ENCODE data around the gene PPM1N. TPM values are rescaled to one million over a fixed set of nuclear protein-coding genes. Genes with fewer than 3 reads are reported as not detected.

Gene PPM1N
- polyA plus RNA-seq, 3 donors: 1.3 to 4.3 (median 2.7) TPM

GRCh38 chr19:45477713-45478453 is 20.4 kb upstream of the PPM1N start:
- peak overlapping the region; percentile 73 to 98 (median 94) for H3K27ac Mint-ChIP-seq
- TF ChIP-seq CTCF (IDR thresholded peaks at IDR 0.05): no peak
- no peaks in the 10 kb centered on the region for H3K36me3 ChIP-seq (replicated peaks in 1 of 2; ENCODE audit: control insufficient read depth in 1 of 2, insufficient read depth in 2 of 2, low read length in 2 of 2)
- peaks cover 0 to 15% (median 6%) of the 10 kb centered on the region in 7 donors for H3K9me3 Mint-ChIP-seq
- H3K27me3 ChIP-seq (ENCODE audit: control insufficient read depth in 2 of 2, insufficient read depth in 2 of 2, low read length in 2 of 2): peaks cover 2 to 36% of the 10 kb centered on the region in 2 donors
- peaks cover 0 to under 1% of the 10 kb centered on the region in 2 donors for H3K9me3 ChIP-seq (replicated peaks in 1 of 2; ENCODE audit: control insufficient read depth in 1 of 2, insufficient read depth in 1 of 2, low read length in 2 of 2)
- peak overlapping the region; percentile 80 for H3K4me2 ChIP-seq (replicated peaks; ENCODE audit: extremely low read depth, low read length, poor library complexity, severe bottlenecking)
- H3K27ac ChIP-seq (ENCODE audit: low read depth in 1 of 2, low read length in 2 of 2): peak overlapping the region; percentile 73 to 91
- peaks cover 31% of the 10 kb centered on the region for H3K4me1 Mint-ChIP-seq
- H3K27me3 Mint-ChIP-seq (ENCODE audit: low read depth in 3 of 3): peaks cover 42 to 52% (median 50%) of the 10 kb centered on the region in 3 donors
- no peaks in the 10 kb centered on the region for H3K79me2 ChIP-seq (ENCODE audit: insufficient read depth, low read length)
- H3K9ac ChIP-seq (ENCODE audit: insufficient read depth, low read length, poor library complexity, severe bottlenecking): peak overlapping the region; percentile 67
- no peak overlapping the region for H2AFZ ChIP-seq (ENCODE audit: insufficient read depth, low read depth, low read length, poor library complexity, severe bottlenecking)
- peak overlapping the region; percentile 83 to 87 for H3K4me3 Mint-ChIP-seq
- peaks cover 15 to 17% of the 10 kb centered on the region in 2 donors for H3K4me1 ChIP-seq (ENCODE audit: control insufficient read depth in 1 of 2, insufficient read depth in 2 of 2, low read length in 2 of 2)
- H3K4me3 ChIP-seq (replicated peaks in 1 of 3; ENCODE audit: low read depth in 2 of 3, low read length in 3 of 3): peak overlapping the region in 2 of 3 experiments; percentile 38 to 74
- H3K36me3 Mint-ChIP-seq: peaks cover 13 to 21% of the 10 kb centered on the region in 2 donors
- H4K20me1 ChIP-seq (ENCODE audit: insufficient read depth, low read length): peaks cover 24% of the 10 kb centered on the region
- intact Hi-C loops (cut with micrococcal nuclease): loop anchor here (1.0 to 2.0 kb wide), 3 partner anchors 39 to 51 kb away; no protein-coding TSS in a partner anchor
- WGBS (ENCODE audit: insufficient coverage): 10% methylated on average over 4 of the region's 12 CpGs
- DNase-seq: peak in 2 of 3 donors; percentile 68 to 82

GRCh38 chr19:45478454-45479238 is 19.6 kb upstream of the PPM1N start:
- no peaks in the 10 kb centered on the region for H3K36me3 ChIP-seq (replicated peaks in 1 of 2; ENCODE audit: control insufficient read depth in 1 of 2, insufficient read depth in 2 of 2, low read length in 2 of 2)
- peak; percentile 83 for TF ChIP-seq CTCF (IDR thresholded peaks at IDR 0.05)
- H3K36me3 Mint-ChIP-seq: peaks cover 7 to 15% of the 10 kb centered on the region in 2 donors
- H4K20me1 ChIP-seq (ENCODE audit: insufficient read depth, low read length): peaks cover 16% of the 10 kb centered on the region
- peak overlapping the region; percentile 83 to 87 for H3K4me3 Mint-ChIP-seq
- H3K9me3 ChIP-seq (replicated peaks in 1 of 2; ENCODE audit: control insufficient read depth in 1 of 2, insufficient read depth in 1 of 2, low read length in 2 of 2): no peaks in the 10 kb centered on the region
- 0% methylated on average over 23 of the region's 39 CpGs for WGBS (ENCODE audit: insufficient coverage)
- H2AFZ ChIP-seq (ENCODE audit: insufficient read depth, low read depth, low read length, poor library complexity, severe bottlenecking): peak overlapping the region; percentile 55
- H3K4me3 ChIP-seq (replicated peaks in 1 of 3; ENCODE audit: low read depth in 2 of 3, low read length in 3 of 3): peak overlapping the region; percentile 38 to 74 (median 53)
- peak overlapping the region; percentile 73 to 91 for H3K27ac ChIP-seq (ENCODE audit: low read depth in 1 of 2, low read length in 2 of 2)
- H3K9me3 Mint-ChIP-seq: peaks cover 0 to 8% (median 3%) of the 10 kb centered on the region in 7 donors
- peaks cover 15 to 16% of the 10 kb centered on the region in 2 donors for H3K4me1 ChIP-seq (ENCODE audit: control insufficient read depth in 1 of 2, insufficient read depth in 2 of 2, low read length in 2 of 2)
- peaks cover 0 to 29% of the 10 kb centered on the region in 2 donors for H3K27me3 ChIP-seq (ENCODE audit: control insufficient read depth in 2 of 2, insufficient read depth in 2 of 2, low read length in 2 of 2)
- H3K9ac ChIP-seq (ENCODE audit: insufficient read depth, low read length, poor library complexity, severe bottlenecking): peak overlapping the region; percentile 67
- intact Hi-C loops (cut with micrococcal nuclease): loop anchor here (1.0 to 2.0 kb wide), 3 partner anchors 39 to 52 kb away; no protein-coding TSS in a partner anchor
- peak overlapping the region; percentile 80 for H3K4me2 ChIP-seq (replicated peaks; ENCODE audit: extremely low read depth, low read length, poor library complexity, severe bottlenecking)
- H3K27me3 Mint-ChIP-seq (ENCODE audit: low read depth in 3 of 3): peaks cover 34 to 50% (median 43%) of the 10 kb centered on the region in 3 donors
- H3K79me2 ChIP-seq (ENCODE audit: insufficient read depth, low read length): no peaks in the 10 kb centered on the region
- peaks cover 29% of the 10 kb centered on the region for H3K4me1 Mint-ChIP-seq
- DNase-seq: peak; percentile 86 to 94 (median 92)
- peak overlapping the region; percentile 73 to 98 (median 94) for H3K27ac Mint-ChIP-seq

All from CD14-positive monocyte (primary cell).